GM12891 (cell line): ENCODE results near the gene DUSP5.

Experiments used
- DNase-seq: peaks from one replicate; pipeline ENCODE4 v3.0.0; 2011; ENCODE audit warnings: low spot score; ENCODE audit not compliant: insufficient read length
- FAIRE-seq: peaks from 2 replicates; lab custom pipeline; 2011; peaks lifted over from hg19 to GRCh38; lab: Jason Lieb, UNC
- PAX5 ChIP-seq: IDR thresholded peaks from 2 replicates; pipeline ENCODE4 v1.6.1; 2011; ENCODE audit warnings: low read length, moderate library complexity, mild to moderate bottlenecking; ENCODE audit not compliant: insufficient read depth, severe bottlenecking
- POLR2A ChIP-seq: IDR thresholded peaks from 2 replicates; pipeline ENCODE4 v1.6.1; 2011; ENCODE audit warnings: low read depth, low read length, control low read depth
- POLR2AphosphoS5 ChIP-seq: IDR thresholded peaks from 2 replicates; pipeline ENCODE4 v1.6.1; 2011; ENCODE audit warnings: low read depth, low read length, control low read depth
- POU2F2 ChIP-seq: IDR thresholded peaks from 2 replicates; pipeline ENCODE4 v1.6.1; 2011; ENCODE audit warnings: low read depth, mild to moderate bottlenecking, control low read depth, low read length, moderate library complexity
- SPI1 ChIP-seq: IDR thresholded peaks from 2 replicates; pipeline ENCODE4 v1.6.1; 2011; ENCODE audit warnings: low read depth, low read length, control low read depth
- TAF1 ChIP-seq: IDR thresholded peaks from 2 replicates; pipeline ENCODE4 v1.6.1; 2011; ENCODE audit warnings: low read depth, low read length, control low read depth

DUSP5 gene

GRCh38 chr10:110505130-110505770 is 7.5 kb downstream of the DUSP5 start:
- no peak for TF ChIP-seq POU2F2
- TF ChIP-seq SPI1, result no peak
- peak; percentile 45; the same call in 1 of the 2 replicates for TF ChIP-seq POLR2A
- no peak for DNase-seq
- FAIRE-seq, result no peak

- no peak for FAIRE-seq
- DNase-seq, result no peak
- TF ChIP-seq TAF1, result no peak
Measured at GRCh38 chr10:110506448-110506847, 8.7 kb downstream of the DUSP5 start.

- TF ChIP-seq POLR2A, result no peak
- no peak for TF ChIP-seq SPI1
- TF ChIP-seq TAF1, result no peak
- no peak for TF ChIP-seq PAX5
- TF ChIP-seq POU2F2, result no peak
- no peak for TF ChIP-seq POLR2AphosphoS5
- DNase-seq (no peak), FAIRE-seq (no peak)
Measured at GRCh38 chr10:110507346-110507745, 9.6 kb downstream of the DUSP5 start.

DNA sequence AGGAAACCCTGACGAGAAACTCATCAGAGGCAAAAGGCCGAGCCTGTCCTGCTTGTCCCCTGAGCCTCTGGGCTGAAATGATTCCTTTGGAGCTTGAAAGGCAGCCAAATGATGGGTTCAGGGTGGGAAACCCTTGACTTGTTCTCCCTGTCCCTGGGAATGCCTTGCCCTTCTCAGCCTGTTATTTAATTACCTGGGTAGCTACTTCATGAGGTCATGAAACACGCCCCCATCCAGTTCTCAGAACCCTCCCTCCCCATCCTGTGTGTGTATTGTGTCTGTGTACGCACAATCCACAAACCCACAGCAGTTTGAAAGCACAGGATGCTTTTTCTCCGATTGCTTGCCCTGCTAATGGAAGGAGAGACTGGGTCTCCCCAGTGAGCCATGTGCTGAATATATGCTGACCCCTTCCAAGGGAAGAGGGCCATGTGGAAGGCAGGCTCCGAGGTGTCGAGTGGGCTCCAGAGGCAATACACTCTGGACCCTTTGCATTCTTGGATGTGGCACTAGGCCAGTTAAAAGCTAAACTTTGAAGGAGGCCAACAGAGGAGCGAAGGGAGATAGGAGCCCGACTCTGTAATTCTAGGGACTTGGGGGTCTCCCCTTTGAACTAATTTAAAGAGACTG is 10.6 kb downstream of the DUSP5 start:
- TF ChIP-seq POLR2AphosphoS5 (peak; percentile 29; the same call in 1 of the 2 replicates), POU2F2 (no peak), TAF1 (no peak), PAX5 (no peak)
- FAIRE-seq, result no peak
- no peak for DNase-seq

- no peak for TF ChIP-seq SPI1
- no peak for TF ChIP-seq POU2F2
- FAIRE-seq (no peak), DNase-seq (no peak)
Measured at GRCh38 chr10:110508806-110509544, 11.3 kb downstream of the DUSP5 start.

GRCh38 chr10:110509560-110509959 is 11.9 kb downstream of the DUSP5 start:
- no peak for DNase-seq
- FAIRE-seq, result no peak
- no peak for TF ChIP-seq PAX5
- TF ChIP-seq SPI1, result no peak
- TF ChIP-seq TAF1, result no peak
- TF ChIP-seq POU2F2, result no peak
- TF ChIP-seq POLR2AphosphoS5, result no peak
- no peak for TF ChIP-seq POLR2A

DNA sequence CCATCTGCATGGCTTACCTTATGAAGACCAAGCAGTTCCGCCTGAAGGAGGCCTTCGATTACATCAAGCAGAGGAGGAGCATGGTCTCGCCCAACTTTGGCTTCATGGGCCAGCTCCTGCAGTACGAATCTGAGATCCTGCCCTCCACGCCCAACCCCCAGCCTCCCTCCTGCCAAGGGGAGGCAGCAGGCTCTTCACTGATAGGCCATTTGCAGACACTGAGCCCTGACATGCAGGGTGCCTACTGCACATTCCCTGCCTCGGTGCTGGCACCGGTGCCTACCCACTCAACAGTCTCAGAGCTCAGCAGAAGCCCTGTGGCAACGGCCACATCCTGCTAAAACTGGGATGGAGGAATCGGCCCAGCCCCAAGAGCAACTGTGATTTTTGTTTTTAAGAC is 12.4 kb downstream of the DUSP5 start:
- FAIRE-seq (no peak), DNase-seq (no peak)
- TF ChIP-seq TAF1 (no peak), POLR2A (no peak), POLR2AphosphoS5 (no peak), SPI1 (no peak), PAX5 (no peak), POU2F2 (no peak)

DNA sequence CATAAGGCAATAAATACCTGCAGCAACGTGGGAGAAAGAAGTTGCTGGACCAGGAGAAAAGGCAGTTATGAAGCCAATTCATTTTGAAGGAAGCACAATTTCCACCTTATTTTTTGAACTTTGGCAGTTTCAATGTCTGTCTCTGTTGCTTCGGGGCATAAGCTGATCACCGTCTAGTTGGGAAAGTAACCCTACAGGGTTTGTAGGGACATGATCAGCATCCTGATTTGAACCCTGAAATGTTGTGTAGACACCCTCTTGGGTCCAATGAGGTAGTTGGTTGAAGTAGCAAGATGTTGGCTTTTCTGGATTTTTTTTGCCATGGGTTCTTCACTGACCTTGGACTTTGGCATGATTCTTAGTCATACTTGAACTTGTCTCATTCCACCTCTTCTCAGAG is 13.0 kb downstream of the DUSP5 start:
- DNase-seq, result no peak
- peak; percentile 9 for FAIRE-seq
- no peak for TF ChIP-seq TAF1
- TF ChIP-seq POLR2A, result no peak; the same call in none of the 2 replicates
- no peak for TF ChIP-seq SPI1
- TF ChIP-seq POLR2AphosphoS5, result peak; percentile 79

- DNase-seq, result no peak
- no peak for FAIRE-seq
- TF ChIP-seq POU2F2 (no peak; the same call in 1 of the 2 replicates), PAX5 (no peak), SPI1 (no peak), TAF1 (no peak), POLR2A (peak; percentile 57), POLR2AphosphoS5 (0 out of 2 replicates have a peak, but pooled peaks have one; percentile 12)
Measured at GRCh38 chr10:110511734-110512449, 14.2 kb downstream of the DUSP5 start.
